Prostate gland (tissue), 2 donors: ENCODE data around the gene EMP2. TPM values are rescaled to one million over a fixed set of nuclear protein-coding genes. Genes with fewer than 3 reads are reported as not detected.

ENCODE experiments used
- DNase-seq: peaks from one replicate; pipeline ENCODE4 v3.0.0-alpha.2; 2019; ENCODE audit warnings: low spot score
- H3K27ac ChIP-seq, 2 donors: fragments of 200-600 bp; sonication (generic); 2 replicates each; pipeline ENCODE4 v1.5.1; 2017 to 2019
- H3K27me3 ChIP-seq: fragments of 200-600 bp; sonication (generic); replicated peaks from 2 replicates; pipeline ENCODE4 v1.5.1; 2019; ENCODE audit not compliant: insufficient read depth
- H3K36me3 ChIP-seq, 2 donors: fragments of 200-600 bp; sonication (generic); 1 replicate in 1 of 2; 2 replicates in 1 of 2; pipeline versions ENCODE4 v1.5.1 to v1.8.1; 2017 to 2019
- H3K4me1 ChIP-seq: fragments of 200-600 bp; sonication (generic); replicated peaks from 2 replicates; pipeline ENCODE4 v1.5.1; 2019
- H3K4me3 ChIP-seq, 2 donors: fragments of 200-600 bp; sonication (generic); 2 replicates each; pipeline ENCODE4 v1.5.1; 2017 to 2019
- H3K9me3 ChIP-seq: fragments of 200-600 bp; sonication (generic); 2 replicates; pipeline ENCODE4 v1.5.1; 2017
- POLR2A ChIP-seq: fragments of 450-650 bp; IDR thresholded peaks from one replicate; pipeline ENCODE4 v1.6.1; 2016; ENCODE audit warnings: antibody characterized with exemption, mild to moderate bottlenecking
- POLR2AphosphoS5 ChIP-seq: sonication (generic); formaldehyde crosslinking; IDR thresholded peaks from one replicate; pipeline ENCODE4 v1.6.1; 2017; ENCODE audit warnings: antibody characterized with exemption
- WGBS: methylation state at CpG from one replicate; pipeline ENCODE4 v1.1.5; 2018; 5-methylcytosine and 5-hydroxymethylcytosine counted together
- intact Hi-C: fragments of 100-400 bp; cut with DNase I; formaldehyde crosslinking; loops from one replicate; pipeline ENCODE4 v1.14.2; 2022
- total RNA-seq, 2 donors: library from RNA; depleted of rRNA; stranded (reverse); fragments of >200 nt; gene quantifications; one replicate each; pipeline ENCODE4 v1.1.0, GENCODE V29; 2016
- TF ChIP-seq, protein P1 (sequence below), 4 experiments: fragments of 200-600 bp in 2 of 4; fragments of 450-650 bp in 2 of 4; sonication (generic) in 2 of 4; IDR thresholded peaks; 1 replicate in 3 of 4; 2 replicates in 1 of 4; pipeline ENCODE4 v1.5.1; 2016 to 2019; ENCODE audit warnings: antibody characterized with exemption in 4 of 4, mild to moderate bottlenecking in 2 of 4, moderate library complexity in 2 of 4

EMP2 gene
- total RNA-seq, 2 donors from 2014 or later = 40.8 to 87.2 TPM

GRCh38 chr16:10601444-10602408 lies 21.3 kb upstream of the EMP2 start:
- 21% methylated on average over 13 of the region's 13 CpGs for WGBS
- Histone ChIP-seq H3K36me3 (no peaks in the 10 kb centered on the region), H3K27ac (peak overlapping the region; percentile 33 to 37), H3K4me3 (no peak overlapping the region), H3K4me1 (peaks cover 2% of the 10 kb centered on the region), H3K9me3 (no peaks in the 10 kb centered on the region), H3K27me3 (no peaks in the 10 kb centered on the region)
- TF ChIP-seq POLR2A = no peak
- TF ChIP-seq, protein P1, sequence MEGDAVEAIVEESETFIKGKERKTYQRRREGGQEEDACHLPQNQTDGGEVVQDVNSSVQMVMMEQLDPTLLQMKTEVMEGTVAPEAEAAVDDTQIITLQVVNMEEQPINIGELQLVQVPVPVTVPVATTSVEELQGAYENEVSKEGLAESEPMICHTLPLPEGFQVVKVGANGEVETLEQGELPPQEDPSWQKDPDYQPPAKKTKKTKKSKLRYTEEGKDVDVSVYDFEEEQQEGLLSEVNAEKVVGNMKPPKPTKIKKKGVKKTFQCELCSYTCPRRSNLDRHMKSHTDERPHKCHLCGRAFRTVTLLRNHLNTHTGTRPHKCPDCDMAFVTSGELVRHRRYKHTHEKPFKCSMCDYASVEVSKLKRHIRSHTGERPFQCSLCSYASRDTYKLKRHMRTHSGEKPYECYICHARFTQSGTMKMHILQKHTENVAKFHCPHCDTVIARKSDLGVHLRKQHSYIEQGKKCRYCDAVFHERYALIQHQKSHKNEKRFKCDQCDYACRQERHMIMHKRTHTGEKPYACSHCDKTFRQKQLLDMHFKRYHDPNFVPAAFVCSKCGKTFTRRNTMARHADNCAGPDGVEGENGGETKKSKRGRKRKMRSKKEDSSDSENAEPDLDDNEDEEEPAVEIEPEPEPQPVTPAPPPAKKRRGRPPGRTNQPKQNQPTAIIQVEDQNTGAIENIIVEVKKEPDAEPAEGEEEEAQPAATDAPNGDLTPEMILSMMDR (IDR thresholded peaks at IDR 0.05) = no peak
- peak; percentile 63 for TF ChIP-seq POLR2AphosphoS5
- peak; percentile 67 for DNase-seq
- intact Hi-C loops = no loop called here

DNA sequence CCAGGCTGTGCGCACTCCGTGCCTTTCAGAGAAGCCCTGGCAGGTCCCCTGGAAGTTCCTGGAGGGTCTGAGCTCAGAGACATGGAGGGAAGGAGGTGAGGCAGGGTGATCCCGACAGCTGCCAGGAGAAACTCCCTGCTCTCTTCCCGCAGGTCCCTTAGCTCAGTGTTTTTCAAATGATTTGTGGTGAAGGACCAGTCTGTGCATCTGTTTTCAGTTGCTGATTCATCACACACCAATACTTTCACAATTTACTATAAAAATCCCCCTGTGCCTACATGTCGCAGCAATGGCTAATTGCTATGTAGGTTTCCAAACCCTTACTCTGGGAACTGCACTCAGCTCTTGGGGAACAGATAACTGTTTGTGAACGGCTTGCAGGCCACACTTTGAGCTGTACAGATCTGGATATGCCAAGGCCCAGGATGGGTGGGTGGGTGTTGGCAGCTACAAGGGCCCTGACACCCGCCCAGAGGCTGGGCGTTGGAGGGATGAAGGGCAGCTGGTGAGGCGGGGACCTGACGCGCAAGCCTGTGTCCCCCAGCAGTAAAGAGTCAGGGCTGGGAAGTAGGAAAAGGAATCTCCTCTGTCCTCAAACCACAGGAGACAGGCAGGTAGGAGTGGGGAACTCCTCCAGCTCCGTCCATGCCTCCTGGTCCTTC lies 20.5 kb upstream of the EMP2 start:
- no peak overlapping the region for H3K4me3 ChIP-seq
- peaks cover 2% of the 10 kb centered on the region for H3K4me1 ChIP-seq
- no peaks in the 10 kb centered on the region for H3K27me3 ChIP-seq
- no peaks in the 10 kb centered on the region for H3K9me3 ChIP-seq
- 54% methylated on average over 11 of the region's 12 CpGs for WGBS
- no peak for TF ChIP-seq POLR2AphosphoS5
- TF ChIP-seq, protein P1 (IDR thresholded peaks at IDR 0.05) = no peak
- no peak for DNase-seq
- H3K36me3 ChIP-seq = no peaks in the 10 kb centered on the region
- H3K27ac ChIP-seq = peak overlapping the region in 1 of 2 donors; percentile 37
- intact Hi-C loops = no loop called here

GRCh38 chr16:10599626-10600025 lies 19.2 kb upstream of the EMP2 start:
- H3K4me1 ChIP-seq = peaks cover 2% of the 10 kb centered on the region
- H3K27me3 ChIP-seq = no peaks in the 10 kb centered on the region
- 93% methylated on average over 7 of the region's 7 CpGs for WGBS
- DNase-seq = no peak
- H3K27ac ChIP-seq = no peak overlapping the region
- no peak overlapping the region for H3K4me3 ChIP-seq
- H3K36me3 ChIP-seq = no peaks in the 10 kb centered on the region
- H3K9me3 ChIP-seq = no peaks in the 10 kb centered on the region
- TF ChIP-seq, protein P1 (IDR thresholded peaks at IDR 0.05) = no peak
- no peak for TF ChIP-seq POLR2A
- no peak for TF ChIP-seq POLR2AphosphoS5
- intact Hi-C loops = no loop called here

DNA sequence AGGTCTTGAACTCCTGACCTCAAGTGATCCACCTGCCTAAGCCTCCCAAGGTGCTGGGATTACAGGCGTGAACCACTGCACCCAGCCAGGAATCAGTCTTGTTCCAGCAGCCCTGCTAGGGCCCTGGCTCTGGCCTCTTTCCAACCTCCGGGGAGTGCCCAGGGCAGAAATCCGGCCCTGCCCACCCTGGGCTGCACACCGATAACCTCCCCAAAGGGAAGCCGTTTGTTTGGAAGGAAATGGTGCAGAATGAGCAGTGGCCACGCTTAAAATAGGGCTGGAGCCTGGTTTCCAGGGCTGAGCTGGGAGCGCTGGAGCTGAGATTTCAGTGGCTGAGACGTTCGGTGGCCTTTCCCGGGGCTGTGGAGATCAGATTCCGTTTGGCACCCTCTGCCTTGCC lies 17.8 kb upstream of the EMP2 start:
- WGBS = 24% methylated on average over 7 of the region's 11 CpGs
- H3K4me3 ChIP-seq = no peak overlapping the region
- TF ChIP-seq POLR2A (no peak), POLR2AphosphoS5 (no peak)
- TF ChIP-seq, protein P1 (IDR thresholded peaks at IDR 0.05) = no peak
- no peak for DNase-seq
- no peaks in the 10 kb centered on the region for H3K36me3 ChIP-seq
- intact Hi-C loops = no loop called here
- H3K9me3 ChIP-seq = no peaks in the 10 kb centered on the region
- H3K4me1 ChIP-seq = peaks cover 2% of the 10 kb centered on the region
- no peaks in the 10 kb centered on the region for H3K27me3 ChIP-seq
- no peak overlapping the region for H3K27ac ChIP-seq
